HK-2 (cell line): Measurements from ENCODE around the gene TMEM14A.
"Not testable (repeated sequence)": the region's sequence is repeated elsewhere in the genome, so short reads cannot be mapped to it uniquely, and the experiment has no call there.

Source experiments
- DNase-seq: peaks from one replicate; pipeline ENCODE4 v3.0.0-alpha.2; 2018; ENCODE audit not compliant: unreplicated experiment

Gene TMEM14A

DNA sequence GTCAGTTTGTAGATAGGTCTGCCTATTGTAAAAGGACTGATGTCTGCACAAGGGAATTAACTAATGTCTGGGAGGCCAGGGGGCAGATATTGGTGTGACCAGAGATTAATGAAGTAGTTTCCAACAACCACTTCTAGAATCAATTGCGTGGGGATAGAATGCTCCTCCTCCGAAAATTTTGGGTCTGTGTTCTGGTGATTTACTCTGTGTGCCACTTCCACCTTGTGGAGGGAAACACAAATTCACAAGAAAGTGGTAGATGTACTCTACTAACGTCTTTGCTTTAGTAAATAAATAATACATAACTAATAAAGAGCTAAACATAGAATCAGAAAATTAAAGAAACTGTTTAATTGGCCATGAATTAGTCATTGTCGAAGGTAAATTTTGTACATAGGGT lies 25.5 kb downstream of the TMEM14A start:
- no peak for DNase-seq

GRCh38 chr6:52697903-52698302 lies 27.0 kb downstream of the TMEM14A start:
- no peak for DNase-seq

DNA sequence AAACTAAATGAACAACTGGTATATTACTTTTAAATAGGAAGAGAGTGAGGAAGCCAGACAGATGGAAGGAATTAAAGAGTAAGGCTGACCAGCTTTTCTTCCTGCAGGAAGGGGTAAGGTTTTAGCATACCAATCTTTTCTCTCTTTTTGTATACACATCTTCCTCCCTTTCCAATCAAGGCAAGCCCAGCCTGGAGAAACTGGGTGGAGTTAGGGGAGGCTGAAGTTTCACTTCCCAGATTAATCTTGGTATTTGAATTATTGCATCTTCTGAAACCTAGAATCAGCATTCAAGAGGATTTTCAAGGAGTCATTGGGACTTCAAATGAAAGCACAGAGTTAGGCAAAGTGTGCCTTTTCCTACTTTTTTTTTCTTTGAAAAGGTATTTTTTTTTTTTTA lies 33.1 kb downstream of the TMEM14A start:
- no peak for DNase-seq

DNA sequence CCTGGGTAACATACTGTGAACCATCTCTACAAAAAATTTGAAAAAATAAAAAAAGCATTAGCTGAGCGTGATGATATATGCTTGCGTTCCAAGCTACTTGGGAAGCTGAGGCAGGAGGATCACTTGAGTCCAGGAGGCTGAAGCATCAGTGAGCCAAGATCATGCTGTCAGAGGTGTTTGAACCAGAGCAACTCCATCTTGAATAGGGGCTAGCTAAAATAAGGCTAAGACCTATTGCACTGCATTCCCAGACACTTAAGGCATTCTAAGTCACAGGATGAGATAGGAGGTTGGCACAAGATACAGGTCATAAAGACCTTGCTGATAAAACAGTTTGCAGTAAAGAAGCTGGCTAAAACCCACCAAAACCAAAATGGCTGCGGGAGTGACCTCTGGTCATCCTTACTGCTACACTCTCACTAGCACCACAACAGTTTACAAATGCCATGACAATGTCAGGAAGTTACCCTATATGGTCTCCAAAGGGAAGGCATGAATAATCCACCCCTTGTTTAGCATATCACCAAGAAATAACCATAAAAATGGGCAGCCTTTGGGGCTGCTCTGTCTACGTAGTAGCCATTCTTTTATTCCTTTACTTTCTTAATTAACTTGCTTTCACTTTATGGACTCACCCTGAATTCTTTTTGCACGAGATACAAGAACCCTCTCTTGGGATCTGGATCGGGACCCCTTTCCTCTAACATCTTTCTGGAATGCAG lies 34.0 kb downstream of the TMEM14A start:
- not testable (repeated sequence) for DNase-seq

- no peak for DNase-seq
Observed at GRCh38 chr6:52706001-52706400, 35.1 kb downstream of the TMEM14A start.

DNA sequence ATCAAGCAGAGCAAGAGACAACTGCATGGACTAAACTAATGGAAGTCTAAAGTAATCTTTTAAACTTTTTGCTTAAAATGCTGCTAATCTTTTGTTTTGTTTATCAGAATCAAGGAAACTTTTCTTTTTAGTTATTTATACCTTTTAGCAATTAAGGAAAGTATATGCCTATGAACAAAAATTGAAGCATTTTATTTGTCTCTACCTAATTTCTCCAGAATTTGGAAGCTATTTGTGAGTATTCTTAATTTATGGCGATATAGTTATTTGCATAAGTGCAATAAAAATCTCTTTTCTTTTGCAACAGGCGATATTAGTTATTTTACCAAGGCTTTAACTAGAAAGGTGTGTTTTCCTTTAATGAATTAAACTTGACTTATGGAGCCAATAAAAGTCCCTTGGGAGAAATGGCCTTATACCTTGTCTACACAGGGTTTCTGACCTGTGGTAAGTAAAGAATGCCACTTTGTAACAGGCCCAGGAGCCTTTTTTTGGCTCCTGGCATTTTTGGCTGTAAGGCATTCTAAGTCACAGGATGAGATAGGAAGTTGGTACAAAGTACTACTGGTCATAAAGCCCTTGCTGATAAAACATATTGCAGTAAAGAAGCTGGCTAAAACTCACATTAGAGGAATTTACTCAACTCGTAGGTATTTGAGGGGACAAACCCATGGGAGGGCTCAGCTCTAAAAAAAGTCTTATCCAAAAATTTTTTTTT lies 37.2 kb downstream of the TMEM14A start:
- DNase-seq, result no peak

DNA sequence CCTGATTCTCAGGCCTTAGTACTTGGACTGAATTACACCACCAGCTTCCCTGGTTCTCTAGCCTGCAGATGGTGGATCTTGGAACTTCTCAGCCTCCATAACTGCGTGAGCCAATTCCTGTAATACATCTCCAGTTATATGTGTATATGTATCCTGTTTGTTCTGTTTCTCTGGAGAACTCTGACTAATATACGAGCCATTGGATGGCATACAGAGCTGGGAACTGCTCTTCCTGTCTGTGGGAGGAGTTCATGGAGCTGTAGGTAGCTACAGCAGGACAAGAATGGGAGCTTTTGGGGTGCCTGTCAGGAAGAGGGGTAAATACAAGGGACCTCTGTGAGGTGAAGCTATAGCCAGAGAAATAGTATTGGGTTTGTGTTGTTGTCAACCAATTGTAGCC lies 41.2 kb downstream of the TMEM14A start:
- no peak for DNase-seq

- DNase-seq, result not testable (repeated sequence)
Observed at GRCh38 chr6:52714761-52715160, 43.8 kb downstream of the TMEM14A start.

GRCh38 chr6:52718550-52718949 lies 47.6 kb downstream of the TMEM14A start:
- DNase-seq, result no peak

GRCh38 chr6:52720321-52720720 lies 49.4 kb downstream of the TMEM14A start:
- DNase-seq, result no peak

DNA sequence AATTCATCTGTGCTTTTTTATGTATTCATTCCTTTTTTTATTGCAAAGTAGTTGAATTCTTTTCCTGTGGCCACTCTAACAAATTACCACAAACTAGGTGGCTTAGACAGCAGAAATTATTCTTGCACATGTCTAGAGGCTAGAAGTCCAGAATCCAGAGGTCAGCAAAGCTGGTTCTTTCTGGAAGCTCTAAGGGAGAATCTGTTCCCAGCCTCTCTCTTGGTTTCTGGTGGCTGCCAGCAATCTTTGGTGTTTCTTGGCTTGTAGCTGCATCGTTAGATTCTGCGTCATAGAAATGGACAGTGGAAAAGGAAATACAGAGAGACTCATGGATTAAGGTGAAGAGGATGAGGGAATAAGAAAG lies 53.1 kb downstream of the TMEM14A start:
- DNase-seq, result no peak

GRCh38 chr6:52724406-52725121 lies 53.7 kb downstream of the TMEM14A start:
- DNase-seq, result peak; percentile 53

- no peak for DNase-seq
Observed at GRCh38 chr6:52725143-52725534, 54.2 kb downstream of the TMEM14A start.

DNA sequence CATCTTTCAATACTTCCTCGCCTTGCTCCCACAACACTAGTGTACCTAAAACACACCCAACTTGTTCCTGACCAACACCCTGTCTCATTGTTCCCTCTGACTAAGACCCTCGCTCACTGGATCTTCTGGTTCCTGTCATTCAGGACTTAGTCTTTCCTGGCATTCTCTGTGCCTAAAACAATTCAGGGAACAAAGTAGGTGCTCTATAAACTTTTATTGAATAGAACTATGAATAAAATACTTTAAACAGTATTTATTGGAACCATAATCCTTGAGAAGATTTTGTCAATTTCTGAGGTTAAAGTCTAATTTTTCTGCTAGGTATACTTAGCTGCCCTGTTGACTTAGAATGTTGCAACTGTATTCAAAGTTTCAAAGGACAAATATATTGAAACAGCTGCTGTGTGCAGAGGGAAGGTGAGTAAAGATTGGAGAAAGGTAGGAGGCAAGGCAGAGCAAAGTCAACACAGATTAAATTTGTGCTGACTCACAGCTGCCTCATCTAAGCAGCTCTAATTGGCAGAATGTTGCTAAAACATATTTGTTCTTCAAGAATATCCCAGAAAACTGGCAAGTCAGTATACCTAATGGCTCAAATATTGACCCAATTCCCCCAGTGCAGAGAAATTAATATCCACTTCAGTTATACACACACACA lies 54.8 kb downstream of the TMEM14A start:
- no peak for DNase-seq

- no peak for DNase-seq
Observed at GRCh38 chr6:52726193-52726542, 55.3 kb downstream of the TMEM14A start.

GRCh38 chr6:52726741-52727535 lies 56.0 kb downstream of the TMEM14A start:
- peak; percentile 66 for DNase-seq

DNA sequence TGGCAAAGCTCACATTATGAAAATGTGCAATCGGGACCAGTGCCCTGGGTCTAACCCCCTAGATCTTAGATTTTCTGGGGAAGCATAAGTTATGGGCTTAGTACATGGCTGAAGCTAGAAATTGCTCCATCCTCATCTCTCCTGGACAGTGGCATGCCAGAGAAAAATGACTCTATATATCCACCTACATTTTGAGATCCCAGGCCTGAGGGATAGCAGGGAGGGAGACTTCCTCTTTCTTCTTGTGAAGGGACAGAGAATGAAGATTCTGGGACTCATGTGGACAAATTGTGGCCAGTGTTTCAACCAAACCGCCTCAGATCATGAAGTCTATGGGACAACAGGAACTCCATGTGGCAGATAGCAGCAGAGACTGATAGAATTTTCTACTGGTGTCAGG lies 57.0 kb downstream of the TMEM14A start:
- DNase-seq, result no peak

DNA sequence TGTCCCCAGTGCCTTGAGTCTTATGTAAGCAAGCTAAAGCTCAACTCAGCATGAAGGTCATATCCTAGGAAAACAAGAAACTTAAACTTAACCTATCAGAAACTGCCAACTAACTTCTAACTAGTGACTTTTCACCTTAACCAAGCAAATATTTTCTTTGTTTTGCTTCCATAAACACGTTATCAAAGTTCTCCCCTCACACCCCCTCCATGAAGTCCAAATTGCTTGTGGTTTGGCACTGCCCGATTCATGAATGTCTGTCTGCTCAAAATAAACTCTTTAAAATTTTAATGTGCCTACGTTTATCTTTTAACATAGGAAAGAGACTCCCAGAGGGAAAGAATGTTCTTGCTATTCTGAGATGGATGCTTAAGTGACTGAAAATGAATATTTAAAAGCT lies 57.5 kb downstream of the TMEM14A start:
- DNase-seq, result no peak

- DNase-seq, result no peak
Observed at GRCh38 chr6:52729576-52729975, 58.7 kb downstream of the TMEM14A start.

DNA sequence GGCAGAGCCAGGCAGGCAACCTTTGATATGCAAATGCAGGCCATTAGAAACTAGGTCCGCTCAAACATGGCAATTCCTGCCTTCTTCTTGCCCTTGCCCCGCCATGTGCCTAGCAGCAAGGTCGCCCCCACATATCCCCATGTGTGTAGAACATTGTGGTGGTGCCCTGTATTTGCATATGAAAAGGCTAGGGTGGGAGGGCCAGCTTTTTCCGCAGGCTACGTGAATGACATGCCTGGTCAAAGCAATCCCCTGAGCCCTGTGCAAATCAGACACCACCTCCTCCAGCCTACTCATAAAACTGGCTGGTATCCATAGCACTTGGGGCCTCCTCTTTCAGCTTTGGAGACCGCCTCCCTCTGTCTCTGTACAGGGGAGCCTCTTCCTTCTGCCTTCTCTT lies 60.8 kb downstream of the TMEM14A start:
- no peak for DNase-seq

DNA sequence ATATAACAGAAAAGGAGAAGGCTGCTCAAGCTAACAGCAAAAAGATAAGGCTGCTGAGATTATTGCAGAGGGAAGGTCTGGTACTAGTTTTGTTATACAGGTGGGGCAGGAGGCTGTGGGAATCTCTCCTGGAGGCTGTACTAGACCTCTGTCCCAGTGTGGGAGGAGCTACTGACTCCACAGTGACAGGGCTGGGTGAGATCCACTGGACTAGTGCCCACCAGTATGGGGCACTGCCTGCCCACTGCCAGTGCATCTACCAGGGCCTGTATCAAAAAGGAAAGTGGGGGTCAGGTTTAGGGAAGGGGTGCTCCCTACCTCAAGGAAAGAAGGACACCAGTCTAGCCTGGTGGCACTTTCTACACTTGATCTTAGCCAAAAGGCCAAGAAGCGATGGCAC lies 62.3 kb downstream of the TMEM14A start:
- DNase-seq, result no peak

GRCh38 chr6:52734072-52734471 lies 63.2 kb downstream of the TMEM14A start:
- no peak for DNase-seq
